Measurements from ENCODE around the gene RPS6KA2. TPM values are rescaled to one million over a fixed set of nuclear protein-coding genes. Genes with fewer than 3 reads are reported as not detected.

The RPS6KA2 gene
- total and polyA plus RNA-seq, 2 donors (not counting 3 experiments of a cell fraction or from before 2014, with no cell fraction given), result 54.5 to 75.8 TPM

- Histone ChIP-seq H3K4me1 (ENCODE audit: control insufficient read depth, extremely low read depth, insufficient read depth, low read length) (peaks cover 27% of the 10 kb centered on the region), H3K9ac (replicated peaks; ENCODE audit: extremely low read depth, insufficient read depth, low read length) (no peak overlapping the region), H3K36me3 (ENCODE audit: control insufficient read depth in 2 of 2, extremely low read depth in 1 of 2, insufficient read depth in 2 of 2, low read length in 2 of 2) (no peaks in the 10 kb centered on the region), H4K20me1 (replicated peaks; ENCODE audit: control insufficient read depth, extremely low read depth, insufficient read depth, low read length) (no peaks in the 10 kb centered on the region), H3K27ac (ENCODE audit: insufficient read depth, low read depth, low read length) (no peak overlapping the region), H2AFZ (ENCODE audit: low read depth, low read length) (no peak overlapping the region), H3K9me3 (replicated peaks; ENCODE audit: control insufficient read depth, insufficient read depth, low read length) (no peaks in the 10 kb centered on the region), H3K4me3 (replicated peaks in 1 of 3; ENCODE audit: insufficient read depth in 1 of 3, low read depth in 1 of 3, low read length in 3 of 3) (no peak overlapping the region), H3K79me2 (ENCODE audit: control insufficient read depth, insufficient read depth, low read length) (peaks cover 8% of the 10 kb centered on the region), H3K4me2 (ENCODE audit: insufficient read depth, low read length) (no peak overlapping the region), H3K9me1 (replicated peaks; ENCODE audit: control insufficient read depth, extremely low read depth, insufficient read depth, low read length) (no peaks in the 10 kb centered on the region), H3K27me3 (ENCODE audit: control insufficient read depth in 2 of 2, insufficient read depth in 2 of 2, low read length in 2 of 2) (no peaks in the 10 kb centered on the region)
- no TSS peak for BruUV-seq (replicated peaks)
- TF ChIP-seq EZH2 (IDR thresholded peaks at IDR 0.05; ENCODE audit: borderline replicate concordance, low read depth, low read length, severe bottlenecking) (no peak), JUN (IDR thresholded peaks at IDR 0.05; ENCODE audit: borderline replicate concordance, insufficient read depth, insufficient read length, low read depth) (no peak), FOS (IDR thresholded peaks at IDR 0.05; ENCODE audit: borderline replicate concordance, insufficient read depth, low read length) (no peak), GATA2 (IDR thresholded peaks at IDR 0.05; ENCODE audit: insufficient read depth, insufficient read length, low read depth, low read length) (no peak), POLR2AphosphoS5 (IDR thresholded peaks at IDR 0.05; ENCODE audit: insufficient read depth, low read depth, low read length) (no peak), MYC (IDR thresholded peaks at IDR 0.05; ENCODE audit: low read depth, low read length) (no peak), POLR2A (IDR thresholded peaks at IDR 0.05; ENCODE audit: low read depth, low read length) (no peak)
- TF ChIP-seq, protein P1, sequence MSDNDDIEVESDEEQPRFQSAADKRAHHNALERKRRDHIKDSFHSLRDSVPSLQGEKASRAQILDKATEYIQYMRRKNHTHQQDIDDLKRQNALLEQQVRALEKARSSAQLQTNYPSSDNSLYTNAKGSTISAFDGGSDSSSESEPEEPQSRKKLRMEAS (IDR thresholded peaks at IDR 0.05; ENCODE audit: insufficient read depth, insufficient read length), result no peak
- TF ChIP-seq, protein P2, sequence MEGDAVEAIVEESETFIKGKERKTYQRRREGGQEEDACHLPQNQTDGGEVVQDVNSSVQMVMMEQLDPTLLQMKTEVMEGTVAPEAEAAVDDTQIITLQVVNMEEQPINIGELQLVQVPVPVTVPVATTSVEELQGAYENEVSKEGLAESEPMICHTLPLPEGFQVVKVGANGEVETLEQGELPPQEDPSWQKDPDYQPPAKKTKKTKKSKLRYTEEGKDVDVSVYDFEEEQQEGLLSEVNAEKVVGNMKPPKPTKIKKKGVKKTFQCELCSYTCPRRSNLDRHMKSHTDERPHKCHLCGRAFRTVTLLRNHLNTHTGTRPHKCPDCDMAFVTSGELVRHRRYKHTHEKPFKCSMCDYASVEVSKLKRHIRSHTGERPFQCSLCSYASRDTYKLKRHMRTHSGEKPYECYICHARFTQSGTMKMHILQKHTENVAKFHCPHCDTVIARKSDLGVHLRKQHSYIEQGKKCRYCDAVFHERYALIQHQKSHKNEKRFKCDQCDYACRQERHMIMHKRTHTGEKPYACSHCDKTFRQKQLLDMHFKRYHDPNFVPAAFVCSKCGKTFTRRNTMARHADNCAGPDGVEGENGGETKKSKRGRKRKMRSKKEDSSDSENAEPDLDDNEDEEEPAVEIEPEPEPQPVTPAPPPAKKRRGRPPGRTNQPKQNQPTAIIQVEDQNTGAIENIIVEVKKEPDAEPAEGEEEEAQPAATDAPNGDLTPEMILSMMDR (IDR thresholded peaks at IDR 0.05; ENCODE audit: extremely low read depth in 1 of 2, insufficient read depth in 1 of 2, low read depth in 1 of 2, low read length in 2 of 2), result no peak
- dilution Hi-C loops (cut with MboI; ENCODE audit: extremely low pct_ligation_motif_present, low sequenced_read_pairs), result no loop called here
- intact Hi-C loops (cut with micrococcal nuclease), result no loop called here
- POLR2A ChIA-PET, result no interaction called here
- DNase-seq (ENCODE audit: low read depth, low spot score), result no peak
- FAIRE-seq, result no peak
- CTCF ChIA-PET, result interaction anchor here (0.8 to 1.6 kb wide), 4 partner anchors 10 to 68 kb away, joined by 3 to 4 read pairs (median 3); no protein-coding TSS in a partner anchor
These were observed 72.7 kb downstream of the RPS6KA2 start for GRCh38 chr6:166554316-166554715.

All from endothelial cell of umbilical vein (primary cell).